A673 (cell line): ENCODE data around the gene CALM3. TPM values are rescaled to one million over a fixed set of nuclear protein-coding genes. Genes with fewer than 3 reads are reported as not detected.

Experiments used
- BruUV-seq: library from RNA; stranded (reverse); fragments of 400-500 nt; replicated peaks from 2 replicates; lab custom pipeline; 2021; lab: Mats Ljungman, UMichigan
- CTCF ChIA-PET: fragments of 300-600 bp; sonication (Branson Sonifier 250); formaldehyde crosslinking; loops from one replicate; lab custom pipeline; 2022; ENCODE audit warnings: antibody characterized with exemption; lab: Charles Lee
- POLR2A ChIA-PET: fragments of 300-600 bp; sonication (Branson Sonifier 250); formaldehyde crosslinking; loops from one replicate; lab custom pipeline; 2022; ENCODE audit warnings: antibody characterized with exemption; ENCODE audit not compliant: low non-redundant PET; lab: Charles Lee
- DNase-seq: peaks from one replicate; pipeline ENCODE4 v3.0.0-alpha.2; 2015; ENCODE audit warnings: low spot score
- H3K27ac ChIP-seq: fragments of 200-600 bp; sonication (generic); 2 replicates; pipeline ENCODE4 v1.5.1; 2016; ENCODE audit warnings: mixed run types, low read depth, mild to moderate bottlenecking, mixed read lengths, antibody characterized with exemption, low read length; ENCODE audit not compliant: poor library complexity, severe bottlenecking
- H3K27me3 ChIP-seq: fragments of 200-600 bp; sonication (generic); replicated peaks from 2 replicates; pipeline ENCODE4 v1.6.1; 2017; ENCODE audit warnings: mixed run types, low read depth, mild to moderate bottlenecking, mixed read lengths, antibody characterized with exemption, low read length; ENCODE audit not compliant: insufficient read depth, poor library complexity
- H3K36me3 ChIP-seq: fragments of 200-600 bp; sonication (generic); 2 replicates; pipeline ENCODE4 v1.6.1; 2016; ENCODE audit warnings: mixed run types, mild to moderate bottlenecking, mixed read lengths, antibody characterized with exemption, low read length; ENCODE audit not compliant: insufficient read depth, poor library complexity, severe bottlenecking
- H3K4me1 ChIP-seq: fragments of 200-600 bp; sonication (generic); 2 replicates; pipeline ENCODE4 v1.6.1; 2017; ENCODE audit warnings: mixed run types, mild to moderate bottlenecking, mixed read lengths, antibody characterized with exemption, low read length; ENCODE audit not compliant: insufficient read depth, poor library complexity, severe bottlenecking
- H3K4me3 ChIP-seq: fragments of 200-600 bp; sonication (generic); 2 replicates; pipeline ENCODE4 v1.5.1; 2016; ENCODE audit warnings: low read depth, mixed run types, mild to moderate bottlenecking, mixed read lengths, low read length; ENCODE audit not compliant: poor library complexity, severe bottlenecking
- H3K9me3 ChIP-seq: fragments of 200-600 bp; sonication (generic); 2 replicates; pipeline ENCODE4 v1.6.1; 2016; ENCODE audit warnings: mixed run types, low read depth, mild to moderate bottlenecking, mixed read lengths, antibody characterized with exemption, low read length; ENCODE audit not compliant: poor library complexity, severe bottlenecking
- CTCF ChIP-seq: fragments of 300-800, 200-600 bp; sonication (generic); conservative IDR thresholded peaks from 2 replicates; pipeline ENCODE4 v1.5.1; 2017; ENCODE audit warnings: low read depth, mild to moderate bottlenecking, antibody characterized with exemption, low read length, moderate library complexity, mixed read lengths
- EZH2 ChIP-seq: fragments of 200-600 bp; sonication (generic); IDR thresholded peaks from 2 replicates; pipeline ENCODE4 v1.6.1; 2017; ENCODE audit warnings: borderline replicate concordance, low read depth, mild to moderate bottlenecking, mixed read lengths, antibody characterized with exemption, low read length; ENCODE audit not compliant: poor library complexity, severe bottlenecking
- intact Hi-C: fragments of 100-400 bp; cut with micrococcal nuclease; formaldehyde crosslinking; loops from one replicate; pipeline ENCODE4 v1.10.0; 2022; ENCODE audit not compliant: unreplicated experiment
- total RNA-seq: library from RNA; stranded (reverse); gene quantifications from 2 replicates; pipeline ENCODE4 v1.2.3, GENCODE V29; 2021

Gene CALM3
- total RNA-seq, 1 experiment from 2014 or later: 272 TPM

- POLR2A ChIA-PET: no interaction called here
- Histone ChIP-seq H3K27me3 (no peaks in the 10 kb centered on the region), H3K36me3 (no peaks in the 10 kb centered on the region), H3K9me3 (no peaks in the 10 kb centered on the region), H3K27ac (no peak overlapping the region), H3K4me3 (no peak overlapping the region), H3K4me1 (no peaks in the 10 kb centered on the region)
- CTCF ChIA-PET: no interaction called here
- no peak for TF ChIP-seq EZH2
- TF ChIP-seq CTCF: no peak
- no peak for DNase-seq
- intact Hi-C loops: no loop called here
- BruUV-seq: no TSS peak
Measured at GRCh38 chr19:46580247-46580646, 20.9 kb upstream of the CALM3 start.

- Histone ChIP-seq H3K27me3 (no peaks in the 10 kb centered on the region), H3K9me3 (no peaks in the 10 kb centered on the region), H3K27ac (no peak overlapping the region), H3K4me1 (no peaks in the 10 kb centered on the region), H3K4me3 (no peak overlapping the region), H3K36me3 (no peaks in the 10 kb centered on the region)
- ChIA-PET POLR2A (no interaction called here), CTCF (interaction anchor here (0.6 kb wide), 1 partner anchor 70 kb away, joined by 3 read pairs; no protein-coding TSS in a partner anchor)
- BruUV-seq: no TSS peak
- no peak for DNase-seq
- intact Hi-C loops: no loop called here
- no peak for TF ChIP-seq CTCF
- no peak for TF ChIP-seq EZH2
Measured at GRCh38 chr19:46585539-46585938, 15.6 kb upstream of the CALM3 start.

- CTCF ChIA-PET: no interaction called here
- no peaks in the 10 kb centered on the region for H3K36me3 ChIP-seq
- no TSS peak for BruUV-seq
Measured at GRCh38 chr19:46586294-46586693, 14.8 kb upstream of the CALM3 start.

More at GRCh38 chr19:46586294-46586693, 14.8 kb upstream of the CALM3 start:
- TF ChIP-seq EZH2: no peak
- TF ChIP-seq CTCF: no peak
- Histone ChIP-seq H3K9me3 (no peaks in the 10 kb centered on the region), H3K4me1 (no peaks in the 10 kb centered on the region), H3K4me3 (no peak overlapping the region), H3K27ac (no peak overlapping the region), H3K27me3 (no peaks in the 10 kb centered on the region)
- no peak for DNase-seq
- POLR2A ChIA-PET: no interaction called here
- intact Hi-C loops: no loop called here
